HG03378 (cell line): ENCODE measurements around the gene FUOM.

Source experiments
- ATAC-seq: cut with Tn5 transposase; IDR thresholded peaks from one replicate; pipeline ENCODE4 v1.9.1; 2021; ENCODE audit warnings: mild to moderate bottlenecking, moderate library complexity; ENCODE audit not compliant: unreplicated experiment

The FUOM gene

GRCh38 chr10:133315847-133316246 is 42.0 kb downstream of the FUOM start:
- ATAC-seq: no peak

- no peak for ATAC-seq
Observed at GRCh38 chr10:133314911-133315310, 42.9 kb downstream of the FUOM start.

- ATAC-seq: no peak
Observed at GRCh38 chr10:133313192-133313591, 44.6 kb downstream of the FUOM start.

DNA sequence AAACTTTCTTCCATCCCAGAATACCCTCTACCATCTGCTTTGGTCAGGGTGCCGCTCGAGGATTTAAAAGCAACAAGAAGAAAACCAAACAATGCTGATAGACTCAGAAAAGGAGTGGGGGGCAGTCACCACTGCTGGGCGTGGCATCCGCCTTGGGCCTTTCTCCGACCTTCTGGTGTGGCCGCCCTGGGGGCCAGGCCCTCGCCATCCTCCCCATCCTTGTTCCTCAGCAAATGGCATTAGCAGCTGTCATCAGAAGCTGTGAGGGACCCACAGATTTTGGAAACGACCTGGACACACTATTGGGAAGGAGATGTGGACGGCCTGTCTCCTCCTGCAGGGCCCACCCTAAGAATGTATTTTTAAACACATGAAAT is 45.1 kb downstream of the FUOM start:
- no peak for ATAC-seq

DNA sequence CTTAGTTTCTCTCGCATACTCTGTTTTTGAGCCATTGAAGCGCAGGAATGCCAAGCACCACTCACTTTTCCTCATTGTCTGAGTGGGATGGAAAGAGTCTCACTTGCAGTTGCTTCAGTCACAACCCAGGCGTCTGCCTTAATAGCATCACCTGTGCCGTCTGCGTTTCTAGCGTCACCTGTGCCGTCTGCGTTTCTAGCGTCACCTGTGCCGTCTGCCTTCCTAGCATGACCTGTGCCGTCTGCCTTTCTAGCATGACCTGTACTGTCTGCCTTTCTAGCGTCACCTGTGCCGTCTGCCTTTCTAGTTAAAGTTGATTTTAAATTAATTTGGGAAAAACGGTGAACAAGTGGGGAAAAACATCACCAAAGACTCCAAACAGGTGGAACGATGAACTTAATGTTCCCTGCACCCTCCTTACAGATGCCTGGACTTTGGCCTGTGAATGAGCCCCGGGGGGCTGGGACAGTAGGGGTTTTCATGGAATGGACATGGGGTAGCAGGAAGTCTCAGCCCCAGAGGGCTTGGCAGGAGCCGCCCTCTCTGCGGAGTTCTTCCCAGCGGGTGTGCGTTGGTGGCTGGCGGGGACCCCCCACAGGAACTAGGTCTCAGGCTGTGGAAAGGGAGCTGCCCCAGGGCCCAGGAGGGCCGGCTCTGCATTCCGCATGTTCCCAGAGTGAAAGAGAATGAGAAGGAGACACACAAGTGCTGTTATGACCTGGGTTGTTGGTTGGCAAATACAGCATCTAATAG is 45.6 kb downstream of the FUOM start:
- ATAC-seq: no peak

DNA sequence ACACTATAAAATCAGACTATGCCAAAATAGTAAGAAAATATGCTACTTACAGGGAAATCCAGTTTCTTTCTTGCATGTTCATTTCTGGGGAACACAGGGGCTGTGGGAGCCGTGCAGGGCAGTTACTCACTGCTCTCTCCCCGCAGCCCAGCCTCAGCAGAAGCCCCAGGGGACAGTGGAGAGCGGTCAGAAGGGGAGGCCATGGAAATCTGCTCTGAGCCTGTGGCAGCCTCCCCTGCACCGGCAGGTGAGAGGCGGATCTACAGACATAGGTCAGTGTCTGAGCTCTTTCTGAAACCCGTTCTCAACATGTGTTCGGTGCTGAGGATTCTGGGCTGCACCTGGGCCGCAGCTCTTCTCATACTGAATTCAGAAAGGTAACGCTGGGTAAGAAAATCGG is 46.2 kb downstream of the FUOM start:
- ATAC-seq: no peak

- ATAC-seq: no peak
Observed at GRCh38 chr10:133310789-133311188, 47.0 kb downstream of the FUOM start.

DNA sequence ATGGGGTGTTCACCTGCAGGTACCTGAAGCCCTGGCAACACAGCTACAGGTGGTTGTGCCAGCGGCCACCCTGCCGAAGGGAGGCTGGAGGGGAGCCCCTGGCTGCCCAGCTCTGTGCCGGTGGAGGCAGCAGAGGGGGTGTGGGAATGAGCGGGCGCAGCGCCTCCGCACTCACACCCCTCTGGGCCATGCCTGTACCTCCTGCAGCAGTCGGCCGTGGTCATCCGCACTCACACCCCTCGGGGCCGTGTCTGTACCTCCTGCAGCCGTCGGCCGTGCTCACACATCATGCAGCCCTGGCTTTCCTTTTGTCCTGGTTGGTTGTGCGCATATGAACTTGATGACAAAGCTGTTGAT is 47.4 kb downstream of the FUOM start:
- ATAC-seq: no peak

DNA sequence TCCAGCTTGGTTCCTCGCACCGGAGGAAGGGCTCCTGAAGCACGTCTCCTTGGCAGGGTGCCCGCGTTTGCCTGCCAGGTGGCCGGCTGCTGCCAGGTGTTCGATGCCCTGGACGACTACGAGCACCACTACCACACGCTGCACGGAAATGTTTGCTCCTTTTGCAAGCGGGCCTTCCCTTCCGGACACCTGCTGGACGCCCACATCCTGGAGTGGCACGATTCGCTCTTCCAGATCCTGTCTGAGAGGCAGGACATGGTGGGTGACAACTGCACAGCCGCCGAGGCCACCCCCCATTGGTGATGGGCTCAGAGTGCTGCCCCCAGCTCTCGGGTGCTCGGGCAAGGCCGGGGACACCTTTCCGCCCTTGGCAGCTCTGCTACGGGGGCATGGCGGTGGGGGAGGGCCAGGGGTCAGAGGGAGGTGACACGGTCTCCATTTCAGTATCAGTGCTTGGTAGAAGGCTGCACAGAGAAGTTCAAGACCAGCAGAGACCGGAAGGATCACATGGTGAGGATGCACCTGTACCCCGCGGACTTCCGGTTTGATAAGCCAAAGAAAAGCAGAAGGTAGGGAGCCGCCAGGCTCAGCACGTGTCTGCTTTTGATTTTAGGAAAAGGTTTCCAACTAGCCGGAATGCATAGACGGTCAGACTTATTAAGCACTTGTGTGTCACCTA is 48.0 kb downstream of the FUOM start:
- ATAC-seq: no peak

GRCh38 chr10:133309100-133309719 is 48.6 kb downstream of the FUOM start:
- peak; percentile 61 for ATAC-seq

DNA sequence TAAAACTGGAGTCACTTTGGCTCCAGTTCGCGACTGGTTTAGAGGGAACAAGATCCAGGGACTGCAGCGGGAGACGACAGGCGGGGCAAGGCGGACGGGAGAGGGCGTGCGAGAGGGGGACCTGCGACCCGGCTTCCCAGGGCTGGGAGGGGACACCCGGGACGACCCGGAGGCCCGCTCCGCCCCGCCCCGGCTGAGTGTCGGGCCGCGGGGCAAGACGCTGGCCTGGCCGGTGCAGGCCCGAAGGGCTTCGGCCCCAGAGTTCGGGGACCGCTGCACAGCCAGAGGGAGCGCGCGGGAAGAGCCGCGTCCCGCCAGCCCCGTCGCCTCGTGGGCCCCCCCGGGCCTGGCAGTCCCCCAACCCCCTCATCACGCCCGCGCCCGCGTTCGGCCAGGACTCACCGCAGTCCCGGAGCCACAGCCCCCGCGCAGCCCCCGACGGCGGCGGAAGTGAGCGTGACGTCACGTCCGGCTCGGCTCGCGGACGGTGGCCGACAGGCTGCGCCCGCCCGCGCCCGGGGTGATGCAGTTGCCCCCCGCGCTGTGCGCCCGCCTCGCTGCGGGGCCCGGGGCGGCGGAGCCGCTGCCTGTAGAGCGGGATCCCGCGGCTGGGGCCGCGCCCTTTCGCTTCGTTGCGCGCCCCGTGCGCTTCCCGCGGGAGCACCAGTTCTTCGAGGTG is 49.3 kb downstream of the FUOM start, which contains the start of the genes TUBGCP2 and ZNF511:
TUBGCP2 (minus strand) TSS at position 452 of the 679 bp plus-strand sequence. CDS start 5,931 bp downstream, outside the sequence.
ZNF511 (plus strand) TSS at position 494 of the 679 bp plus-strand sequence; CDS start at position 524, 30 bp downstream.
- ATAC-seq: peak; percentile 59

DNA sequence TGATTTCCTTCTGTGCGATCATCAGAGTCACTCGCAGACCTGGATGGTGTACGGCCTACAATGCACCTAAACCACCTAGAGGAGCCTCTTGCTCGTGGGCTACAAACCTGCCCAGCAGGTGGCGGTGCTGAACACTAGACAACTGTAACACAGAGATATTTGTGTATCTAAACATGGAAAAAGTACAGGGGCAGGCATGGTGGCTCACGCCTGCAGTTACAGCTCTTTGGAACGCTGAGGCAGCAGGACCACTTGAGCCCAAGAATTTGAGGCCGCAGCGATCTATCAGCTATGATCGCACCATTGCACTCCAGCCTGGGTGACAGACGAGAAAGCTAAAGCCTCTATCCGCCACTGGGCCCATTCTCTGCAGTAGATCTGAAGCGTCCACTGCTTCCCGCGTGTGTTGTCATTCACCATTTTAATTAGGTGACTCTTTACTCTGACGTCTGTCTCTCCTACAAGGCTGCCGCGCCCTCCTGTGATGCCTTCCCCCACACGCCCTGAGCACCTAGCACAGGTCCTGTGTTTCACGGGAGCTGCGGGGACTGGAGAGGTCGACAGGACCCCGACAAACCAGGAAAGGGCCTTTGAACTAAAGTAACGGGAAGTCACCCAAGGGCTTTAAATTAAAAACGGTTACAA is 49.9 kb downstream of the FUOM start:
- peak; percentile 52 for ATAC-seq

DNA sequence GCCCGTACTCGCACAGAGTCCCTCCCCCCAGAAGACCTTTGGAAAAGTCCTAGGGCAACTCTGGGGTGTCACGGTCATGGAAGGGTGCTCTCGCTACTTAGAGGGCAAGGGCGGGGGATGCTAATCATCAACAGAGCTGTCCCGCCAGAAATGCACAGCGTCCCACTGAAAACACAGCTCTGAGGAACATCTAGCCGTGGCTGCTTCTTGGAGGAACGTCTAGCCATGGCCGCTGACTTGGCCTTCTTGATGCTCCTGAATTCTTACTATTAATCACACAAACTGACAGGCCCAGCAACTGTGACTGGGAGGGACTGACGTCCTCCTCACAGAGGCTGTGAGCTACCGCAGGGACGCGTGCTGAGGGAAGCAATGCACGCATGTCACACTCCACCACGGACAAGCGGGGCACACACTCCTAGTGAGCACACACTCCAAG is 50.9 kb downstream of the FUOM start:
- ATAC-seq: no peak

DNA sequence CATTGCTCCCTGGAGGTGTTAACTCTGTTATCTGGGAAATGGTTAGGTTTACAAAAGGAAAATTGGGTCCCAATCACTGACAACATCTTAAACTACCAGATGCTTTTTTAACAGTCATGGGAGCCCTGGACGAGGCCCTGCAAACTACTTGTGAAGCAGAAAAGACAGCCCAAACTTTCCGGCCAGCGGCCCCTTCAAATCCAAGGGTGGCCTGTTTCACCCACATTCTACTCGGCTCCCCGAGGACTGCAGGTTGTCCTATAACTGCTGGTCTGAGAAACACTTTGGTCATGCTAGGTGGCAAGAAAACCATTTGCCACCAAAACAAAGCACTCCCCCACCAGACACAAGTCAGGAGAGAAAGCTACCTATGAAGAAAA is 51.7 kb downstream of the FUOM start:
- ATAC-seq: no peak
